Ishikawa (cell line): ENCODE data around the gene GOLGA6C.

Source experiments
- CEBPB ChIP-seq: IDR thresholded peaks from 2 replicates; pipeline ENCODE4 v1.6.1; 2012
- CREB1 ChIP-seq: IDR thresholded peaks from 2 replicates; pipeline ENCODE4 v1.6.1; 2012; ENCODE audit warnings: low read depth
- EGR1 ChIP-seq: IDR thresholded peaks from 2 replicates; pipeline ENCODE4 v1.6.1; 2012
- EP300 ChIP-seq: IDR thresholded peaks from 2 replicates; pipeline ENCODE4 v1.6.1; 2012; ENCODE audit warnings: borderline replicate concordance
- FOXM1 ChIP-seq: IDR thresholded peaks from 2 replicates; pipeline ENCODE4 v1.6.1; 2012; ENCODE audit warnings: low read depth, borderline replicate concordance
- NFIC ChIP-seq: IDR thresholded peaks from 2 replicates; pipeline ENCODE4 v1.6.1; 2012
- RAD21 ChIP-seq: IDR thresholded peaks from 2 replicates; pipeline ENCODE4 v1.6.1; 2012; ENCODE audit warnings: low read depth
- TAF1 ChIP-seq: IDR thresholded peaks from 2 replicates; pipeline ENCODE4 v1.6.1; 2012; ENCODE audit warnings: low read depth, mild to moderate bottlenecking
- TCF12 ChIP-seq: IDR thresholded peaks from 2 replicates; pipeline ENCODE4 v1.6.1; 2012; ENCODE audit warnings: low read depth
- TEAD4 ChIP-seq: IDR thresholded peaks from 2 replicates; pipeline ENCODE4 v1.6.1; 2012
- YY1 ChIP-seq: IDR thresholded peaks from 2 replicates; pipeline ENCODE4 v1.6.1; 2012; ENCODE audit warnings: low read depth
- ZBTB7A ChIP-seq: IDR thresholded peaks from 2 replicates; pipeline ENCODE4 v1.6.1; 2012; ENCODE audit warnings: low read depth
- TF ChIP-seq, protein P1 (sequence below): IDR thresholded peaks from 2 replicates; pipeline ENCODE4 v1.6.1; 2012
- TF ChIP-seq, protein P2 (sequence below): IDR thresholded peaks from 2 replicates; pipeline ENCODE4 v1.6.1; 2012; ENCODE audit warnings: low read depth, mild to moderate bottlenecking

DNA sequence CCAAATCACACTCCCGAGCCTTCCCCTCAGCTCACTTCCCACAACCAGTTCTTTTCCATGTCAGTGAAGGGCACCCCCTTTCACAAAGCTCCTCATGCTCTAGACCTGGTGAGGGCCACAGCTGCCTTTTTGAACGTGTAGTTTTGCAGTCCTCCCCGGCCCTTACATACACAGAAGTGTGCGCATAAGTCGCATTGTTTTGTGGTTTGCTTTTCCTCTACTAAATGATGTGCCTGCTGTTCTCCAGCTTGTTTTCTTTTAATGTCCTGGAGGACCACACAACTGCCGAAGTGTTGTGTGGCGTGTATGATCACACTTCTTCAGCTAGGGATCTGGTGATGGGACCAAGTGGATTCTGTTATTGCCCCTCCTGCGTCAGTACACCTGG is 48.9 kb upstream of the GOLGA6C start:
- TF ChIP-seq, protein P1, sequence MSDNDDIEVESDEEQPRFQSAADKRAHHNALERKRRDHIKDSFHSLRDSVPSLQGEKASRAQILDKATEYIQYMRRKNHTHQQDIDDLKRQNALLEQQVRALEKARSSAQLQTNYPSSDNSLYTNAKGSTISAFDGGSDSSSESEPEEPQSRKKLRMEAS = no peak
- no peak for TF ChIP-seq FOXM1
- no peak for TF ChIP-seq CREB1
- TF ChIP-seq, protein P2, sequence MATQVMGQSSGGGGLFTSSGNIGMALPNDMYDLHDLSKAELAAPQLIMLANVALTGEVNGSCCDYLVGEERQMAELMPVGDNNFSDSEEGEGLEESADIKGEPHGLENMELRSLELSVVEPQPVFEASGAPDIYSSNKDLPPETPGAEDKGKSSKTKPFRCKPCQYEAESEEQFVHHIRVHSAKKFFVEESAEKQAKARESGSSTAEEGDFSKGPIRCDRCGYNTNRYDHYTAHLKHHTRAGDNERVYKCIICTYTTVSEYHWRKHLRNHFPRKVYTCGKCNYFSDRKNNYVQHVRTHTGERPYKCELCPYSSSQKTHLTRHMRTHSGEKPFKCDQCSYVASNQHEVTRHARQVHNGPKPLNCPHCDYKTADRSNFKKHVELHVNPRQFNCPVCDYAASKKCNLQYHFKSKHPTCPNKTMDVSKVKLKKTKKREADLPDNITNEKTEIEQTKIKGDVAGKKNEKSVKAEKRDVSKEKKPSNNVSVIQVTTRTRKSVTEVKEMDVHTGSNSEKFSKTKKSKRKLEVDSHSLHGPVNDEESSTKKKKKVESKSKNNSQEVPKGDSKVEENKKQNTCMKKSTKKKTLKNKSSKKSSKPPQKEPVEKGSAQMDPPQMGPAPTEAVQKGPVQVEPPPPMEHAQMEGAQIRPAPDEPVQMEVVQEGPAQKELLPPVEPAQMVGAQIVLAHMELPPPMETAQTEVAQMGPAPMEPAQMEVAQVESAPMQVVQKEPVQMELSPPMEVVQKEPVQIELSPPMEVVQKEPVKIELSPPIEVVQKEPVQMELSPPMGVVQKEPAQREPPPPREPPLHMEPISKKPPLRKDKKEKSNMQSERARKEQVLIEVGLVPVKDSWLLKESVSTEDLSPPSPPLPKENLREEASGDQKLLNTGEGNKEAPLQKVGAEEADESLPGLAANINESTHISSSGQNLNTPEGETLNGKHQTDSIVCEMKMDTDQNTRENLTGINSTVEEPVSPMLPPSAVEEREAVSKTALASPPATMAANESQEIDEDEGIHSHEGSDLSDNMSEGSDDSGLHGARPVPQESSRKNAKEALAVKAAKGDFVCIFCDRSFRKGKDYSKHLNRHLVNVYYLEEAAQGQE = no peak
- no peak for TF ChIP-seq TCF12
- no peak for TF ChIP-seq YY1
- no peak for TF ChIP-seq NFIC
- TF ChIP-seq EP300 = no peak
- TF ChIP-seq ZBTB7A = no peak
- TF ChIP-seq TAF1 = no peak
- no peak for TF ChIP-seq RAD21
- no peak for TF ChIP-seq CEBPB
- TF ChIP-seq TEAD4 = no peak
- TF ChIP-seq EGR1 = no peak
